Astrocyte of the spinal cord (primary cell): ENCODE results near the gene C17orf114.
A peak's percentile ranks its signal among the peaks of the same experiment; 100 is the strongest.

Source experiments
- DNase-seq: peaks from one replicate; pipeline ENCODE4 v3.0.0; 2011; ENCODE audit warnings: low read depth, low spot score
- H3K4me3 ChIP-seq: 2 replicates; pipeline ENCODE4 v1.5.1; 2011; ENCODE audit warnings: low read depth, mild to moderate bottlenecking, low read length, moderate library complexity
- in situ Hi-C: cut with HindIII; loops from 2 replicates; pipeline ENCODE4 v1.10.0; 2017; ENCODE audit warnings: low sequenced_read_pairs
- TF ChIP-seq, protein P1 (sequence below): IDR thresholded peaks from 2 replicates; pipeline ENCODE4 v1.5.1; 2012; ENCODE audit warnings: low read depth, mild to moderate bottlenecking, low read length, inconsistent platforms

The C17orf114 gene

DNA sequence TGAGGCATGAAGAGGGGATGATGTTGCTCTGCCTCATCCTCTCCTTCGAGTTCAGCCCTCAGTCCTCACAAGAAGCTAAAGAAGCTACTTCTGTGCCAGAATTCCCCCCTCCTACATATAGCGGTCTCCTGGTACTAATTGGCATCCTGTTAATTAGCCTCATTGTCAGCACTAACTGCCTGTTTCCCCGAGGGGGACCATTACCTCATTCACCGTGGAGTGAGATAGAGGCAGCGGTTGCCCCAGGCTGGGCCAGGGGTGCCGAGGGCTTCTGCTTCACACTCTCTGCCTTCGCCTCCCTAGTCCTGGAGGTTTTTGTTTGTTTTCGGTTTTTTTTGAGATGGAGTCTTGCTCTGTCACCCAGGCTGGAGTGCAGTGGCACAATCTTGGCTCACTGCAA is 25.3 kb upstream of the C17orf114 start:
- H3K4me3 ChIP-seq: no peak overlapping the region
- in situ Hi-C loops: no loop called here
- DNase-seq: no peak
- TF ChIP-seq, protein P1, sequence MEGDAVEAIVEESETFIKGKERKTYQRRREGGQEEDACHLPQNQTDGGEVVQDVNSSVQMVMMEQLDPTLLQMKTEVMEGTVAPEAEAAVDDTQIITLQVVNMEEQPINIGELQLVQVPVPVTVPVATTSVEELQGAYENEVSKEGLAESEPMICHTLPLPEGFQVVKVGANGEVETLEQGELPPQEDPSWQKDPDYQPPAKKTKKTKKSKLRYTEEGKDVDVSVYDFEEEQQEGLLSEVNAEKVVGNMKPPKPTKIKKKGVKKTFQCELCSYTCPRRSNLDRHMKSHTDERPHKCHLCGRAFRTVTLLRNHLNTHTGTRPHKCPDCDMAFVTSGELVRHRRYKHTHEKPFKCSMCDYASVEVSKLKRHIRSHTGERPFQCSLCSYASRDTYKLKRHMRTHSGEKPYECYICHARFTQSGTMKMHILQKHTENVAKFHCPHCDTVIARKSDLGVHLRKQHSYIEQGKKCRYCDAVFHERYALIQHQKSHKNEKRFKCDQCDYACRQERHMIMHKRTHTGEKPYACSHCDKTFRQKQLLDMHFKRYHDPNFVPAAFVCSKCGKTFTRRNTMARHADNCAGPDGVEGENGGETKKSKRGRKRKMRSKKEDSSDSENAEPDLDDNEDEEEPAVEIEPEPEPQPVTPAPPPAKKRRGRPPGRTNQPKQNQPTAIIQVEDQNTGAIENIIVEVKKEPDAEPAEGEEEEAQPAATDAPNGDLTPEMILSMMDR: no peak

DNA sequence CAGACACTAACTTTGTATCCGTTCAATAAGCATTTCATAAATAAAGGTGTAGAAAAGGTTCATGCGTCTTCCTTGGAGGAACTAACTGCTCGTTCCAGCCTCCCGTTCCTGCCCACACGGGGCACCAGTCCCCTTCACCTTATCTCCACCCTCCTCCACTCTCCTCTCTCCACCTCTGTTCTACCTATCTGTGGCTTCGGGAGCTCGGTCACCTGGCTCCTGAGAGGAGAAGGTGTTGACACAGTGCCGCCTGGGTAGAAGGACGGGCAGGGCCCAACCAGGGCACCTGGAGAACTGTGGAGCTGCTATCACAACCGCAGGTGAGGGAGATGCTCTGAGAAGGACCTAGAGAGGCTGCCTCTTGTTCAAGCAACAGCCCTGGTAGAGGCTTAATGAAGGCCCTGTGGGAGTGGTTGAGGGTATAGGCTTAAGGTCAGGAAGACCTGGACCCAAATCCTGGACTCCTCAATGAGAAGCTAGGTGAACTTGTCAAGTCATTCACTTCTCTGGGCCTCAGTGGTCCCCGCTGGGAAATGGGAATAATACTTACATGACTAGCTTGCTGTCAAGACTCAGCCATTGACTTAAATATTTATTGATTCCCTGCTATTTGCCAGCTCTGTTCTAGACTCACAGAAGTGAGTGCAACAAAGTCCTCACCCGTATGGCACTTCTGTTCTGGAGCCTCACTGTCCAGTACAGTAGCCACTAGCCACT is 21.4 kb upstream of the C17orf114 start:
- in situ Hi-C loops: no loop called here
- DNase-seq: no peak
- TF ChIP-seq, protein P1: no peak

DNA sequence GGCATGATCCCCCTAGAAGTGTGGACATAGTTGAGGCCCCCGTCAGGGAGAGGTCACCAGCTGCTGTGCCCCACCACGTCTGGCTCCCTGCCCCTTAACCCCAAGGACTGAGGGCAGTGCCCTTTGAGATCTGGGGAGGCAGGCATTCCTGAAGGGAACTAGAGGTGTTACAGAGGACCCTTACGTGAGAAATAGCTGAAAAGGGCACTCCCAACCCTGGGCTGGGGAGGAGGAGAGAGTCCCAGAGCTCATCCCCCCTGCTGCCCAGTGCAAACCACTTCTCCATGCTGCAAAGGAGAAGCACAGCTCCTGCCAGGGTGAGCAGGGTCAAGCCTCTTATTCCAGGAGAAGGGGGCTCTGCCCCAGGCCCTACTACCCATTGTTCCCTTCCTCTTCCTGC is 20.7 kb upstream of the C17orf114 start:
- no peak for DNase-seq
- no peak overlapping the region for H3K4me3 ChIP-seq
- TF ChIP-seq, protein P1: no peak
- in situ Hi-C loops: no loop called here

More for the DNA sequence above, 21.4 kb upstream of the C17orf114 start:
- no peak overlapping the region for H3K4me3 ChIP-seq

DNA sequence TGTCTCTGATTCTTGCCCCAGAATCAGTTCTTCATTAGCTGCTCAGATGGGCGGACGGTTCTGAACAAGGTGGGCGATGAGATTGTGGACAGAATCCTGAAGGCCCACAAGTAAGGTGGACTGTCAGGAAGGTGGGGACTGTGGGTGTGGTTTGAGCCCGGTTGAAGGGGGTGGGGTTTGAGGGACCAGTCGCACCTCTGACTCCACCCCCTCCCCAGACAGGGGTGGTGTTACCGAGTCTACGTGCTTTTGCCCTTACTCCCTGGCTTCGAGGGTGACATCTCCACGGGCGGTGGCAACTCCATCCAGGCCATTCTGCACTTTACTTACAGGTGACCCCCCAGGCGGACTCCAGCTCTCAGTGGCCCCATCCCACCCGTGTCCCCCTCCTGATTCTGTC is 16.1 kb upstream of the C17orf114 start:
- H3K4me3 ChIP-seq: no peak overlapping the region
- TF ChIP-seq, protein P1: no peak
- no peak for DNase-seq
- in situ Hi-C loops: no loop called here

DNA sequence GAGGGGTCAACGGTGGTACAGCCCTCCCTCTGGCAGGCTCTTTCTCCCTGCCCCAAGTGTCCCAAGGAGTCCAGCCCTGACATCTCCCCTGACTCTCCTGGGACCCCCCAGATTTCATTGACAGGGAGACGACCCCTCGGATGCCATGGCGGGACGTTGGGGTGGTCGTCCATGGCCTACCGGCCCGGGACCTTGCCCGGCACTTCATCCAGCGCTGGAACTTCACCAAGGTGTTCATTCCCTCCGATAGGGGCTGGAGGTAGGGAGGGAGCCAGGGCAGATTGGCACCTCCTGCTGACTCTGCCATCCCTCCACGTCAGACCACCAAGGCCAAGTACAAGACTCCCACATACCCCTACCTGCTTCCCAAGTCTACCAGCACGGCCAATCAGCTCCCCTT is 14.7 kb upstream of the C17orf114 start:
- H3K4me3 ChIP-seq: no peak overlapping the region
- DNase-seq: no peak
- in situ Hi-C loops: no loop called here
- TF ChIP-seq, protein P1: no peak

DNA sequence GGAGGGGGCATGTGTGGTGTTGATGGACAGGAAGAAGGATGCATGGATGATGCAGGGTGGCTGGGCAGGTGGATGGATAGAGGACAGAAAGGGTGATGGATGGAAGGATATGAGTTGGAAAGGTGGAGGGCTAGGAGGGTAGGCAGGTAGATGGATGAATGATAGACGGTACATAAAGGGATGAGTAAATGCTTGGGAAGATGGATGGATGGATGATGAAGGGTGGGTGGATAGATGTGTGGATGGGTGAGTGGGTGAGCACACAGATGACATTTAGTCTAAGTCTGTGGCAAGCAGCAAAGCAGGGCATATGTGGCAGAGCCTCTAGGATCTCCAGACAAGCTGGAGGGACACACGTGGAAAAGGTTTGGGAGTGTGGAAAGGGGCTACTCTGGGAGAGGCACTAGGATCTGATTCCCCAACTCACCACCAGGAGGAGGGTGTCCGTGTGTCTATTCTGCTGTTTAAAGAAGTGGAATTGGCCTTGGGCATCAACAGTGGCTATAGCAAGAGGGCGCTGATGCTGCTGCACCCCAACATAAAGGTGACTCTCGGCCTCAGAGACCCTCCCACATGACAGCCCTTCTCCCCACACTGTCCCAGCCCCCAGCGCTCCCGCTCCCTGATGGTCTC is 13.0 kb upstream of the C17orf114 start:
- in situ Hi-C loops: no loop called here
- H3K4me3 ChIP-seq: no peak overlapping the region
- TF ChIP-seq, protein P1: peak; percentile 50
- no peak for DNase-seq
